Epithelial cell of esophagus (primary cell): Measurements from ENCODE around the gene DNASE1L3.

Experiments used
- DNase-seq: peaks from one replicate; pipeline ENCODE4 v3.0.0; 2010; ENCODE audit warnings: low read depth
- H3K4me3 ChIP-seq: 2 replicates; pipeline ENCODE4 v1.5.1; 2011; ENCODE audit warnings: mild to moderate bottlenecking, low read length, control low read depth
- TF ChIP-seq, protein P1 (sequence below): IDR thresholded peaks from 2 replicates; pipeline ENCODE4 v1.5.1; 2011; ENCODE audit warnings: low read depth, mild to moderate bottlenecking, low read length, control low read depth, inconsistent platforms; ENCODE audit not compliant: insufficient read depth; ENCODE audit errors: missing control alignments

DNASE1L3 gene

DNA sequence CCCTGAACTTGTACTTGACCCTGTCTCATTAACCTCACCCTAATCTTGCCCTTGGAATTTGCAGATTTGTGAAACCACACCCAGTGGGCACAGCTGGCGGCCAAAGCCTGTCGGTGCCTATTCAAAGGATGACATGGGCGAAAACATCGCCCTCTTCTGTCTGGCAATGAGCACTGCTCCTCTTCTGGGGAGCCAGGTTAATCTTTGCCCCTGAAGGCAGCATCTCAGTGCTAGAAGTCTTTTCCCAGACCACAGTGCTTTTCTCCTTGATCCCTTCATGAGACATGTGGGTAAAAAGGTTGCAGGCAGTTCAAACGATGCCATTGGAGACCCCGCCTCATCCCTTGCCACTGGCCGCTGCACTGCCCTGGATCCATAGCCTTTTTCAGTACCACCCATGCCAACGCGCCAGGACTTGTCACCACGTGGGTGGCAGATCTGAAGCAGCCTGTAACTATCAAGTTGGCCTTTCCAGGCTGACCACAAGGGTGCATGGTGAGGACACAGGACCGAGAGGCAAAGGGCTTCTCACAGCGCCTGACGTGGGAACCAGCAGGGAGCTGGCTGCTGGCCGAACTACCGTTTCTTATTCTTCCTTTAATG, 6.5 kb upstream of the DNASE1L3 start:
- H3K4me3 ChIP-seq: no peak overlapping the region
- TF ChIP-seq, protein P1, sequence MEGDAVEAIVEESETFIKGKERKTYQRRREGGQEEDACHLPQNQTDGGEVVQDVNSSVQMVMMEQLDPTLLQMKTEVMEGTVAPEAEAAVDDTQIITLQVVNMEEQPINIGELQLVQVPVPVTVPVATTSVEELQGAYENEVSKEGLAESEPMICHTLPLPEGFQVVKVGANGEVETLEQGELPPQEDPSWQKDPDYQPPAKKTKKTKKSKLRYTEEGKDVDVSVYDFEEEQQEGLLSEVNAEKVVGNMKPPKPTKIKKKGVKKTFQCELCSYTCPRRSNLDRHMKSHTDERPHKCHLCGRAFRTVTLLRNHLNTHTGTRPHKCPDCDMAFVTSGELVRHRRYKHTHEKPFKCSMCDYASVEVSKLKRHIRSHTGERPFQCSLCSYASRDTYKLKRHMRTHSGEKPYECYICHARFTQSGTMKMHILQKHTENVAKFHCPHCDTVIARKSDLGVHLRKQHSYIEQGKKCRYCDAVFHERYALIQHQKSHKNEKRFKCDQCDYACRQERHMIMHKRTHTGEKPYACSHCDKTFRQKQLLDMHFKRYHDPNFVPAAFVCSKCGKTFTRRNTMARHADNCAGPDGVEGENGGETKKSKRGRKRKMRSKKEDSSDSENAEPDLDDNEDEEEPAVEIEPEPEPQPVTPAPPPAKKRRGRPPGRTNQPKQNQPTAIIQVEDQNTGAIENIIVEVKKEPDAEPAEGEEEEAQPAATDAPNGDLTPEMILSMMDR: peak; percentile 95
- peak; percentile 93 for DNase-seq

DNA sequence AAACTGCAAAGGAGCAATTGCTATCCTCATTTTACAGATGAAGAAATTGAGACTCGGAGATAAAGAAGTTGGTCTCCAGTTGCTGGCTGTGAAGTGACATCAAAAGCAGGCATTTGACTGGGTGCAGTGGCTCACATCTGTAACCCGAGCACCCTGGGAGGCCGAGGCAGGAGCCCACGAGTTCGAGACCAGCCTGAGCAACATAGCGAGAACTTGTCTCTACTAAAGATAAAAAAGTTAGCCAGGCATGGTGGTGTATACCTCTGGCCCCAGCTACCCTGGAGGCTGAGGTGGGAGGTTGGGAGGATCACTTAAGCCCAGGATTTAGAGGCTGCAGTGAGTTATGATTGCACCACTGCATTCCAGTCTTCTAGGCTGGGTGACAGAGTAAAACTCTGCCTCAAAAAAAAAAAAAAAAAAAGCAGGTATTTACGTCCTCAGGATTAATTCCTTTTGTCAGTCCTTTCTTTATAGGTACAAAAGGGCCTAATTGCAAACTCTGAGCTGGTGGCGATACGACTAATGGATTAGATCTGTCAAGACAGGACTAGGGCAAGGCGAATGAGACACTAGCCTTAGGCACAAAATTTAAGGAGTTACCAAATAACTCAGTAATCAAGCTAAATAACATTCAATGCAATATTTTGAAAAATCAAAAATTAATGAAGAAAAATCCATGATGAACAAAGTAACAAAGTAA, 5.9 kb upstream of the DNASE1L3 start:
- H3K4me3 ChIP-seq: no peak overlapping the region
- TF ChIP-seq, protein P1: no peak
- DNase-seq: peak; percentile 96

DNA sequence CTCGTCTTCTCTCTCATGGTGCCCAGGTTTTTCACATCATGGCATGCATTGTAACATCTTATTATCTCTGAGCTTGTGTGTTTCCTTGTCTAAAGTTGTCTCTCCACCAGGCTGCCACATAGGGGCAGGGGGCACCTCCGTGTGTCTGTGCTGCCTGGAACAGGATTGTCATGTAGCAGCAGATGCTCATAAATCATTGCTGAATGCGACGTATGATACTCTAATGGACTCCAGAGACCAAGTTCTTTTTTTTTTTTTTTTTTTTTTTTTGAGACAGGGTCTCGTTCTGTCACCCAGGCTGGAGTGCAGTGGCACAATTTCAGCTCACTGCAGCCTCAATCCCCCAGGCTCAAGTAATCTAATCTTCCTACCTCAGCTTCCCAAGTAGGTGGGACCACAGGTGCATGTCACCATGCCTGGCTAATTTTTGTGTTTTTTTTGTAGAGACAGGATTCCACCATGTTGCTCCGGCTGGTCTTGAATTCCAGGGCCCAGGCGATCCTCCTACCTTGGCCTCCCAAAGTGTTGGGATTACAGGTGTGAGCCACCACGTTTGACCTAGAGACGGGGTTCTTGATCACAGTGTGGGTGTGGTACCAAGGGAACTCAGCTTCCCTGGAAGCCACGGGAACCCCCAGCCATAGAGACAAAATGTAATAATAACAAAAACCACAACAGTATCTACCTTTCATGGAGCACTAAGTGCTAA, 4.7 kb upstream of the DNASE1L3 start:
- H3K4me3 ChIP-seq: no peak overlapping the region
- DNase-seq: no peak
- TF ChIP-seq, protein P1: no peak

DNA sequence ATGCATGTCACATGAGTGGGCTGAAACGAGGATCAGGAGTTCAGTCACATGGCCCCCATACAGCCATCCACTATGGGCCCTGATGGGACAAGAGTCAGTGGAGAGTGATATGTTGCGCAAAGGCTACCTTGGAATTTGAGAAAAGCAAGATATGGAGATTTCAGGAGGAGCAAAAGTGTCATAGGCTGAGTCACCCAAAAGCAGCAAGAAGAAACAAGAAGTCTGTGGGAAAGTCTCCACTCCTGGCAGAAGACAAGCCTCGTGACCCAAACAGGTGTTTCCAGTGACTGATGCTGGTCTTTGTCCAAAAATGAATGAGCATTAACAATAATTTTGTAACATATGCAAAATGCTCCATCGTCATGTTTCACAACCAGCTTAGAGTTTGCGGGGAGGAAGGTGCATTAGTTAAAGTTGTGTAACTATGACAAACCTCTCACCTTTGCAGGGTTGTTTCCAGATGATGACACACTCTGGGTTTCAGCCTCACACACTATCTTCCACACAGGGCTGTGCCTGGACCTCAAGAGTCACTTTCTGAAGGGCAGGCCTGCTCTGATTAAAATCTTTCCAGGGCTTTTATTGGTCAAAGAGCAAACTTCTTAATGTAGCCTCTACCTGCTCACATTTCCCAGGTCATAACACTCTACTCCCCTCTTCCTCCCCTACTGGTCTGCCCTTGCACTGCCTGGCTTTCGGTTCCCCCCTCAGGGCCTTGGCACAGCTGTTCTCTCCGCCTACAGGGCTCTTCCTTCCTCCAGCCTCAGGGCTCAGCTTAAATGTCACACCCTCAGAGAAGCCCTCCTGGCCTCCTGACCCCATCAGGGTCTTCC, 3.9 kb upstream of the DNASE1L3 start:
- peak; percentile 99 for DNase-seq
- TF ChIP-seq, protein P1: no peak
- no peak overlapping the region for H3K4me3 ChIP-seq

DNA sequence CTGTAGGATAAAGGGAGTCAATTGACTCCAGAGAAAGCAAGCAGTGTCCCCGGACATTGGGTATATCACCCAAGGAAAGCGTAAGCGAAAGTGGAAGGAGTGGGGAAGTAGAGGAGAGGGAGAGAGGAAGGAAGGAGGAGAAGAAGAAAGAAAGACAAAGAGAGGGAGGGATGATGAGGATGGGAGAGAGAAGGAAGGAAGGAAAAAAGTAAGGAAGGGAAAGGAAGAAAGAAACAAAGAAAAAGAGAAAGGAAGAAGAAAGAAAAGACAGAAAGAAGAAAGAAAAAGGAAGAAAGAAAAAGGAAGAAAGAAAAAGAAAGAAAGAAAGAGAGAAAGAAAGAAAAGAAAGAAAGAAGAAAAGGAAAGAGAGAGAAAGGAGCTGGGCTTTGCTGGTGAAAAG, 839 bp downstream of the DNASE1L3 start:
- no peak for DNase-seq
- no peak overlapping the region for H3K4me3 ChIP-seq
- TF ChIP-seq, protein P1: no peak

DNA sequence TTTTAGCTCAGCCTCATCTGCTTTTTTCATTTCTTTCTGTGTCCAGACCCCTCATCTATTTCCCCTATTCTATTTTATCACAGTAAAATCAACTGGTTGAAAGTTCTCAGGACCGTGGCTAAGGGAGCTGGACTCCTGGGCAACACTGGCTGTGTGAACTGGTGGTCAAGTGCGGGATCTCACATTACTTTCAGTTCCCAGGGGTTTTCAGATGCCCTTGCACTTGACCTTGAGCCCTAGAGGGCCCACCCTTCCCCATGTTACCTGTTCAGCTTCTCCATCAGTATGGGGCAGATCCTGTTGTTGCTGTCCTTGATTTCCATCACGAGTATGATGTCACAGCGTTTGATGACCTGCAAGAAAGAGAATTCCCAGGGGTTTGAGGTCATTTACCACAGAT, 2.8 kb downstream of the DNASE1L3 start:
- H3K4me3 ChIP-seq: no peak overlapping the region
- TF ChIP-seq, protein P1: no peak
- no peak for DNase-seq
